Measurements from ENCODE around the gene STK32C. TPM values are rescaled to one million over a fixed set of nuclear protein-coding genes. Genes with fewer than 3 reads are reported as not detected.

Gene STK32C
- total RNA-seq, 2 donors from 2014 or later, result 2.6 to 3.7 TPM

DNA sequence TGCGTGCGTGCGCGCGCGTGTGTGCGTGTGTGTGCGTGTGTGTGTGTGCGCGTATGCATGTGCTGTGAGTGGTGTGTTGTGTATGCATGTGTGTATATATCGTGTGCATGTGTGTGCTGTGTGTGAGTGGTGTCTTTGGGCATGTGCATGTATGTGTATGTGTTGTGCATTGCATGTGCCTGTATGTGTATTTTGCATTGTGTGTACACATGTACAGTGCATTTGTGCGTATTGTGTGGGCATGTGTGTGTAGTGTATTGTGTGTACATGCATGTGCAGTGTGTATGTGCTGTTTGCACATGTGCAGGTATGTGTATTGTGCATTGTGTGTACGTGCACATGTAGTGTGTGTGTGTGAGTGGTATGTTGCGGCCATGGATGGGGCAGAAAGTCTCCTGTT lies 127.0 kb downstream of the STK32C start:
- peaks cover 7 to 8% of the 10 kb centered on the region in 2 donors for H3K27me3 ChIP-seq
- no peak for DNase-seq (ENCODE audit: low spot score)

DNA sequence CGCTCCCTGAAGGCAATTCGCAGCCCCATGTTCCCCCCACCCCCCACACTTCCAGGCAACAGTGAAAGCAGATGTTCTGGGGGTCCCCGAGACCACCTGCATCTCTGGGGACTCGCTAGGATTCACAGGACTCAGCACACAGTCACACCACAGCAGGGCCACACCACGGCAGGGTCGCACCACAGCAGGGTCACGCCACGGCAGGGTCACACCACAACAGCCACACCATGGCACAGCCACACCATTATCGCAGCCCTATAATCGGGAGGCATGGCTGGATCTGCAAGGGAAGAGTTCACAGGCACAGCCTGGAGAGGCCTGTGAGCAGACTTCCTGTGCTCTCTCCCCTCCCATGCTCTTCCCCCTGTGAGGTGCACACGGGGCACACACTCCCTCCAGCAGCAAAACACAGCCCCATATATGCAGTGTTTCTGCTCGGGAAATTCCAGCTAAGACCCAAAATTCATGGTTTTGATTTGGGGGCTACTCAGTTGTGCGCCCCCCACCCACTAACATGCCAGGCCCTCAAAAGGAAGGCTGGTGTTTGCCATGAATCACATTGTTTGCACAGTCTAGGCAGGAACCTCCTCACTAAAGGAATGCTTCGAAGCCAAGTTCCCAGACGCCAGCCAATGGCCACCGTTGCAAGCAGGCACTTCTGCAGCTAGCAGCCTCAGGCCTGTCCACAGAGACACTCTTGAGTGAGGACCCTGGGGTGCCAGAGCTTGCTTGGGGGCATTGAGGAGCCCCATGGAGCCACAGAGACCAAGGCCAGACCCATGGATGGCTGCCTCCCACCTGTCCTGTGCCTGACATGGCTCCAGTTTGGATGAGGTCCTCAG lies 128.0 kb downstream of the STK32C start:
- Histone ChIP-seq H3K4me3 (no peak overlapping the region), H3K36me3 (no peaks in the 10 kb centered on the region), H3K9me3 (no peaks in the 10 kb centered on the region), H3K27me3 (peaks cover 0 to under 1% of the 10 kb centered on the region in 2 donors), H3K27ac (no peak overlapping the region), H3K4me1 (peaks cover 0 to 14% of the 10 kb centered on the region in 2 donors)
- TF ChIP-seq, protein P1, sequence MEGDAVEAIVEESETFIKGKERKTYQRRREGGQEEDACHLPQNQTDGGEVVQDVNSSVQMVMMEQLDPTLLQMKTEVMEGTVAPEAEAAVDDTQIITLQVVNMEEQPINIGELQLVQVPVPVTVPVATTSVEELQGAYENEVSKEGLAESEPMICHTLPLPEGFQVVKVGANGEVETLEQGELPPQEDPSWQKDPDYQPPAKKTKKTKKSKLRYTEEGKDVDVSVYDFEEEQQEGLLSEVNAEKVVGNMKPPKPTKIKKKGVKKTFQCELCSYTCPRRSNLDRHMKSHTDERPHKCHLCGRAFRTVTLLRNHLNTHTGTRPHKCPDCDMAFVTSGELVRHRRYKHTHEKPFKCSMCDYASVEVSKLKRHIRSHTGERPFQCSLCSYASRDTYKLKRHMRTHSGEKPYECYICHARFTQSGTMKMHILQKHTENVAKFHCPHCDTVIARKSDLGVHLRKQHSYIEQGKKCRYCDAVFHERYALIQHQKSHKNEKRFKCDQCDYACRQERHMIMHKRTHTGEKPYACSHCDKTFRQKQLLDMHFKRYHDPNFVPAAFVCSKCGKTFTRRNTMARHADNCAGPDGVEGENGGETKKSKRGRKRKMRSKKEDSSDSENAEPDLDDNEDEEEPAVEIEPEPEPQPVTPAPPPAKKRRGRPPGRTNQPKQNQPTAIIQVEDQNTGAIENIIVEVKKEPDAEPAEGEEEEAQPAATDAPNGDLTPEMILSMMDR (IDR thresholded peaks at IDR 0.05), result no peak
- DNase-seq (ENCODE audit: low spot score), result no peak

More for the DNA sequence above, 127.0 kb downstream of the STK32C start:
- TF ChIP-seq, protein P1 (IDR thresholded peaks at IDR 0.05), result no peak
- no peak overlapping the region for H3K4me3 ChIP-seq
- H3K36me3 ChIP-seq, result no peaks in the 10 kb centered on the region
- no peak overlapping the region for H3K27ac ChIP-seq
- peaks cover 0 to 14% of the 10 kb centered on the region in 2 donors for H3K4me1 ChIP-seq
- no peaks in the 10 kb centered on the region for H3K9me3 ChIP-seq

DNA sequence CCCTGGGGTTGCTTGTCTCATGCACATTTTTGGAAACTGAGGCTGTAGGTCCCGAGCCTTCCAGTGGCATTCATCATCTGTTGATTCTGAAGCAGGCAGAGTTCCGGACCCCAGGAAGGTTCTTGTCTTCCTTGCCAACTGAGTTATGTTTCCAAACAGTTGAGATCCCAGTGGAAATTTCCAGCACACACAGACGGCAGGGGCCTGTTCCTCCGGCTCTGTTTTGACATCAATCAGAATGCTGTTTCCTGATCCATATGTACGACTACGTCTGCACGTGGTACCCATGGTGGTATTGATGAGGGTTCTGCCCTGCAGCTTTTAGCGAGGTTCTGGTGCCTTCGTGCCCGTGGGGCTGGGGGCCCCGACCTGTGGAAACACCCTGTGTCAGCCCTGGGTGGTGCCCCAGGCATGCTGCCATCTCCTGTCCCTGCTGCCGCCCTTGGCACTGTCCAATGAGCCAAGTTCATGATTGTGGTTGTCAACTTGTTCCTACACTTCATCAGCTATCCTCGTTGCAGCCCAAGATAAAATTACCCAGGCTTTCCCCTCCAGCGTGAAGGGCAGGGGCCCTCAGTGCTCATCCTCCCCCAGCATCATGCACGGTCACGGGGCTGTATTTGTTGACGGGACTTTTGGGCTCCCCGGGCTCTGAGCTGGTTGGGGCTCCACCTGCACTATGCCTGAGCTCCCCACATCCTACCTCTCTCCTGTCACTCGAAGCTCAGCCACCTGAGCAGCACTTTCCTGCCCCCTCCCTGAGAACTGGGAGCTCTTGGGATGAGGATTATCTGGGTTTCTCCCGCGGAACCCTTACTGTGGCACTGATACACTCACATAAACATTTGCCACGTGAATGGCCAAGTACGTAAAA lies 128.8 kb downstream of the STK32C start:
- no peak overlapping the region for H3K27ac ChIP-seq
- no peaks in the 10 kb centered on the region for H3K9me3 ChIP-seq
- no peak for DNase-seq (ENCODE audit: low spot score)
- TF ChIP-seq, protein P1 (IDR thresholded peaks at IDR 0.05), result no peak
- no peaks in the 10 kb centered on the region for H3K27me3 ChIP-seq
- no peaks in the 10 kb centered on the region for H3K36me3 ChIP-seq
- H3K4me3 ChIP-seq, result no peak overlapping the region
- peaks cover 0 to 14% of the 10 kb centered on the region in 2 donors for H3K4me1 ChIP-seq

DNA sequence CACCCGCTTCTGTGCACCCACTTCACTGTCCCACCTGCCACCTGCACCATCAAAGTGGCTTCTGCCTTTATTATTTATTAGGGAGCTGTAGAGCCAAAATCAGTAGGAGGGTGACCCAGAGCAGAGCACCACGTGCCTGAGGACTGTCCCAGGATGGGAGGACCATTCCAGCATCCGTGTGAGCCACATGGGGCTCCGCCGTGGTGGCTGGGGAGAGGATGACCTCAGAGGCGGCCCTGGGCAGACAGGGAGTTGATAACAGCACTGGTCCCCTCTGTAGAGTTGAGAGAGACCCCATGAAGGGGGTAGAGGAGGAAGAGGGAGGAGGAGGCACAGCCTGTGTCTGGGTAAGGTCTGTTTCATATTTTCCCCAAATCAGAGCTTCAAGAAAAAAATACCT lies 129.7 kb downstream of the STK32C start:
- no peaks in the 10 kb centered on the region for H3K36me3 ChIP-seq
- no peaks in the 10 kb centered on the region for H3K9me3 ChIP-seq
- TF ChIP-seq, protein P1 (IDR thresholded peaks at IDR 0.05), result no peak
- H3K4me1 ChIP-seq, result peaks cover 0 to 14% of the 10 kb centered on the region in 2 donors
- H3K4me3 ChIP-seq, result no peak overlapping the region
- DNase-seq (ENCODE audit: low spot score), result no peak
- no peaks in the 10 kb centered on the region for H3K27me3 ChIP-seq
- H3K27ac ChIP-seq, result no peak overlapping the region

DNA sequence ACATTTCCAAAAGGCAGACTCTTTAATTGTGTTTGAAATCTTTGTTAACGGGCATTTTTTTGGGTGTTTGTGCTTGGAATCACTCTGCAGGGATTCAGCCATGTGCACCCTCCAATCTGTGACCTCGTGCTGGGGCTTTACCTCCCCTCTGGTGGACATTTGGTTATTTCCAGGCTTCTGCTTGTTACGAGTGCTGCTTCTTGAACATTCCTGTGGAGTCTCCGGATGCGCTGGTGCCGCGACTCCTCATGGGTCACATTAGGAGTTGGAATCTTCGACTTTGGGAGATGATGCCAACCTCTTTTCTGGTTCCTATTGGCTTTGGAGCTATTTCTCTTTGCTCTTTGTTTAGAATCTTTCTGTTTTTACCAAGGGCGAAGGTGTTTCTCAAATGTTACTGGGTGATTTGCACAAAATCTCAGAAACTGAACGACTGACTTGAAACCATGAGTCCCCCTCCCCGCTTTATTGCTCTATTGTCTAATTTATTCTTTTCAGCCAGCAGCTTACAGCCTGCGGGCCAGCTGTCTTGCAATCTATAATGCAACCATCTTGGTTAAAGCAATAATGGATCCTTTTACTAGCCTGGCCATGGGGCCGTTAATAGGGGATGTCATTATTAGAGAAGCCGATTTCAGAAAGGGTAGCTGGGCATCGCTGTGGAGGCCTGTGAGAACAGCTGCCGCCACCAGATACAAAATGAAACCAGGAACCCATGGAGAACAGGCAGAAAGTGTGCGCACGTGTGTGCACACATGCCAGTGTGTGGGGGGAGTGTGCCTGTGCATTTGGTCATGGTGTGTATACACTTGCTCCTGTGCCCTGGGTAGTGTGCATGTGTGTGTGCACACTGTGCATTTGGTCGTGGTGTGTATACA lies 130.9 kb downstream of the STK32C start:
- no peaks in the 10 kb centered on the region for H3K9me3 ChIP-seq
- no peak for DNase-seq (ENCODE audit: low spot score)
- no peak overlapping the region for H3K27ac ChIP-seq
- no peaks in the 10 kb centered on the region for H3K27me3 ChIP-seq
- no peaks in the 10 kb centered on the region for H3K36me3 ChIP-seq
- peaks cover 0 to 14% of the 10 kb centered on the region in 2 donors for H3K4me1 ChIP-seq
- TF ChIP-seq, protein P1 (IDR thresholded peaks at IDR 0.05), result no peak
- H3K4me3 ChIP-seq, result no peak overlapping the region
